ENCODE results near the gene DOCK4.

Gene DOCK4

DNA sequence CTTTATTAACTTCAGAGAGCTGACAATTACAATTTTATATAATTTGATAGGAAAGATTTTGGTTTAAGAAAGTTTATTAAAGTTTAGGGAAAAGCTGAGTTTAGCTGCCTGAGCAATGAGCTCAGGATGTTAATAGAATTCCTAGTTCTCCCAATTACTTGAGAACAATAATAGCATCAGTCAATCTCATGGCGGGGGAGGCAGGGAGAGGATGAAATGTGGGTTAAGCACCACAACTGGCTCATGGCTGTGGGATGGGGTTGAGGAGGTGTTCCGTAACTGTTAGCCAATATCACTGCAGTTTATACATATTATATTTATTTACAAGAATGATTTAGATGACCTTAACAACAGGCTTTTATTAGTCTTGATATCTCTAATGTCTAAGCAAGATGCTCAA, 377.0 kb downstream of the DOCK4 start:
- H3K27ac ChIP-seq (ENCODE audit: poor library complexity, severe bottlenecking) = no peak overlapping the region
- DNase-seq (ENCODE audit: low spot score) (no peak), ATAC-seq (ENCODE audit: low read depth) (no peak)
- TF ChIP-seq, protein P1, sequence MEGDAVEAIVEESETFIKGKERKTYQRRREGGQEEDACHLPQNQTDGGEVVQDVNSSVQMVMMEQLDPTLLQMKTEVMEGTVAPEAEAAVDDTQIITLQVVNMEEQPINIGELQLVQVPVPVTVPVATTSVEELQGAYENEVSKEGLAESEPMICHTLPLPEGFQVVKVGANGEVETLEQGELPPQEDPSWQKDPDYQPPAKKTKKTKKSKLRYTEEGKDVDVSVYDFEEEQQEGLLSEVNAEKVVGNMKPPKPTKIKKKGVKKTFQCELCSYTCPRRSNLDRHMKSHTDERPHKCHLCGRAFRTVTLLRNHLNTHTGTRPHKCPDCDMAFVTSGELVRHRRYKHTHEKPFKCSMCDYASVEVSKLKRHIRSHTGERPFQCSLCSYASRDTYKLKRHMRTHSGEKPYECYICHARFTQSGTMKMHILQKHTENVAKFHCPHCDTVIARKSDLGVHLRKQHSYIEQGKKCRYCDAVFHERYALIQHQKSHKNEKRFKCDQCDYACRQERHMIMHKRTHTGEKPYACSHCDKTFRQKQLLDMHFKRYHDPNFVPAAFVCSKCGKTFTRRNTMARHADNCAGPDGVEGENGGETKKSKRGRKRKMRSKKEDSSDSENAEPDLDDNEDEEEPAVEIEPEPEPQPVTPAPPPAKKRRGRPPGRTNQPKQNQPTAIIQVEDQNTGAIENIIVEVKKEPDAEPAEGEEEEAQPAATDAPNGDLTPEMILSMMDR (IDR thresholded peaks at IDR 0.05; ENCODE audit: poor library complexity, severe bottlenecking) = no peak
- peaks cover 14% of the 10 kb centered on the region for H3K36me3 ChIP-seq (ENCODE audit: low read depth)
- no peak overlapping the region for H3K4me3 ChIP-seq (ENCODE audit: severe bottlenecking)
- peaks cover 8% of the 10 kb centered on the region for H3K4me1 ChIP-seq (ENCODE audit: insufficient read depth, poor library complexity, severe bottlenecking)
- H3K9me3 ChIP-seq (ENCODE audit: severe bottlenecking) = no peaks in the 10 kb centered on the region
- no peaks in the 10 kb centered on the region for H3K27me3 ChIP-seq (ENCODE audit: insufficient read depth, poor library complexity, severe bottlenecking)

DNA sequence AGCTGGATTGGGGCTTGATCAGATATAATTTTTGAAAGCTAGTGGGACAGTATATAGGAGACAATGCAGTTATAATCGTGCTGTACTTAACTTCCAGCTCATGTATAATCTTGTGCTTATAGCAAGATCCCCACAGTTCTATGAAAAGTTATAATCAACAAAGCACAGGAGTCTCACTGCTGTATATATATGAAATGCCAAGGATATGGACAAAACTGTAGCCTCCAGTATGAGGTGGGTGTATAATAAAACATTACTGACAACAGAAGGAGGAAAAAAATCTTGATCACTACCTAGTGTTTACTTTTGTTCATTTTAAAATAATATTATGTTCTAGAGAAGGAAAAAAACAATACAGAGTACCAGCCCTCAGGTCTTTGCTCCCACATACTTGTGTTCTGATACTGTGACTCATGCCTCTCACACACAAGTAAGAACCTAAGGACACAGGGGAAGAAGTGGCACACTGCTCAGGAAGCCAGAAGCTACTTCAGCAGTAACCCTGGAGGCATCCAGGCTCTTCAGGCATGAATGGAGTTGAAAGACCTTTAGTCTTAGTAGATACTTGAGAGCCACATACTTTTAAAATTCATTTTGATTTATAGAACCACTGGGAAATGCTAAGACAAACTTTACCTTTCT, 378.2 kb downstream of the DOCK4 start:
- ATAC-seq (ENCODE audit: low read depth) (peak; percentile 91), DNase-seq (ENCODE audit: low spot score) (no peak)
- H3K9me3 ChIP-seq (ENCODE audit: severe bottlenecking) = no peaks in the 10 kb centered on the region
- H3K36me3 ChIP-seq (ENCODE audit: low read depth) = peaks cover 4% of the 10 kb centered on the region
- H3K4me1 ChIP-seq (ENCODE audit: insufficient read depth, poor library complexity, severe bottlenecking) = peaks cover 8% of the 10 kb centered on the region
- no peak overlapping the region for H3K27ac ChIP-seq (ENCODE audit: poor library complexity, severe bottlenecking)
- TF ChIP-seq, protein P1 (IDR thresholded peaks at IDR 0.05; ENCODE audit: poor library complexity, severe bottlenecking) = no peak
- no peak overlapping the region for H3K4me3 ChIP-seq (ENCODE audit: severe bottlenecking)
- no peaks in the 10 kb centered on the region for H3K27me3 ChIP-seq (ENCODE audit: insufficient read depth, poor library complexity, severe bottlenecking)

DNA sequence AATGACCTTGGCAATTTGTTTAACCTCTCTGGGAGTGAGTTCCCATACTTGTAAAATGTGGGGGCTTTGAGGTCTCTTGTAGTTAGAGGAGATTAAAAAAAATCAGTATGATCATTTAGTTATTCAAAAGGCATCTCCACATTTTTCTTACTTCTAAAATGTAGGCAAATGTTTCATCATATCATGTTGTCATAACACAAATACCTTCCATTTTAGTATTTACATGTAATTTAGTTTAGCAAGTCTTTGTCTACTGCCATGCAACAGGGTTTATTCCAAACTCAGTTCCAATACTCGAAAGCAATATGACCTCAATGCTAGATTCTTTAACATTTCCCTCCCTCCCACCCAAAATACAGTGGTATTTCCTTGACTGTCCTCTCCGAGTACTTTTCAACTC, 381.2 kb downstream of the DOCK4 start:
- TF ChIP-seq, protein P1 (IDR thresholded peaks at IDR 0.05; ENCODE audit: poor library complexity, severe bottlenecking) = no peak
- Histone ChIP-seq H3K9me3 (ENCODE audit: severe bottlenecking) (no peaks in the 10 kb centered on the region), H3K36me3 (ENCODE audit: low read depth) (peaks cover 3% of the 10 kb centered on the region), H3K27me3 (ENCODE audit: insufficient read depth, poor library complexity, severe bottlenecking) (no peaks in the 10 kb centered on the region), H3K4me1 (ENCODE audit: insufficient read depth, poor library complexity, severe bottlenecking) (peaks cover 8% of the 10 kb centered on the region), H3K4me3 (ENCODE audit: severe bottlenecking) (no peak overlapping the region), H3K27ac (ENCODE audit: poor library complexity, severe bottlenecking) (no peak overlapping the region)
- DNase-seq (ENCODE audit: low spot score) (no peak), ATAC-seq (ENCODE audit: low read depth) (no peak)

- H3K27ac ChIP-seq (ENCODE audit: poor library complexity, severe bottlenecking) = no peak overlapping the region
- TF ChIP-seq, protein P1 (IDR thresholded peaks at IDR 0.05; ENCODE audit: poor library complexity, severe bottlenecking) = no peak
- H3K4me3 ChIP-seq (ENCODE audit: severe bottlenecking) = no peak overlapping the region
- DNase-seq (ENCODE audit: low spot score) (no peak), ATAC-seq (ENCODE audit: low read depth) (no peak)
- peaks cover 3% of the 10 kb centered on the region for H3K36me3 ChIP-seq (ENCODE audit: low read depth)
- no peaks in the 10 kb centered on the region for H3K9me3 ChIP-seq (ENCODE audit: severe bottlenecking)
- no peaks in the 10 kb centered on the region for H3K27me3 ChIP-seq (ENCODE audit: insufficient read depth, poor library complexity, severe bottlenecking)
- peaks cover 6% of the 10 kb centered on the region for H3K4me1 ChIP-seq (ENCODE audit: insufficient read depth, poor library complexity, severe bottlenecking)
Measured at GRCh38 chr7:111823826-111824225, 382.4 kb downstream of the DOCK4 start.

DNA sequence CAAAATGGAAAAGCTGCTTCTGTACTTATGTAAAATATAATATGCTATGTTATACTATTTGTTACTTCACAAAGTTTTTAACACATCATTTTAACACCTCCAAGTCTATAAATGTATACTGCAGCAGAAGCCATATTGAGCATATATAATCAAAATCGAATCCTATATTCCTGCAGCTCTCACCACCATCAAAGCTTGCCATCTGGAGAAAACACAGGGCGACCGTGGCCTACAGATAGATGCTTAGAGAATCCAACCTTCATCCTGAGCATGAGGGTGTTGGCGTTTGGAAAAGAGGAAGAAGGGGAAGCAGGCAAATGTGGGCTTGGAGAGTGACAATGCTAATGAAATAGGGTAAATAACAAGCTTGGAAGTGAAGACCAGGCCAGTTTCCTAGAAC, 385.2 kb downstream of the DOCK4 start:
- ATAC-seq (ENCODE audit: low read depth) (no peak), DNase-seq (ENCODE audit: low spot score) (no peak)
- TF ChIP-seq, protein P1 (IDR thresholded peaks at IDR 0.05; ENCODE audit: poor library complexity, severe bottlenecking) = no peak
- Histone ChIP-seq H3K27ac (ENCODE audit: poor library complexity, severe bottlenecking) (no peak overlapping the region), H3K4me3 (ENCODE audit: severe bottlenecking) (no peak overlapping the region), H3K4me1 (ENCODE audit: insufficient read depth, poor library complexity, severe bottlenecking) (no peaks in the 10 kb centered on the region), H3K36me3 (ENCODE audit: low read depth) (peaks cover 3% of the 10 kb centered on the region), H3K27me3 (ENCODE audit: insufficient read depth, poor library complexity, severe bottlenecking) (no peaks in the 10 kb centered on the region), H3K9me3 (ENCODE audit: severe bottlenecking) (no peaks in the 10 kb centered on the region)

Data from RWPE2 (cell line).